ENCODE measurements around the gene MARCKS.
"Not testable (repeated sequence)": the region's sequence is repeated elsewhere in the genome, so short reads cannot be mapped to it uniquely, and the experiment has no call there.

MARCKS gene

GRCh38 chr6:113888493-113888892 is 31.3 kb downstream of the MARCKS start:
- no peak for DNase-seq

- DNase-seq: no peak
These were observed 31.9 kb downstream of the MARCKS start for GRCh38 chr6:113888956-113889630.

- DNase-seq: no peak
These were observed 36.3 kb downstream of the MARCKS start for GRCh38 chr6:113893451-113893850.

- DNase-seq: no peak
These were observed 36.7 kb downstream of the MARCKS start for GRCh38 chr6:113893866-113894265.

GRCh38 chr6:113894712-113895674 is 37.8 kb downstream of the MARCKS start:
- DNase-seq: no peak

- no peak for DNase-seq
These were observed 44.3 kb downstream of the MARCKS start for GRCh38 chr6:113901482-113901881.

- DNase-seq: no peak
These were observed 46.7 kb downstream of the MARCKS start for GRCh38 chr6:113903666-113904330.

GRCh38 chr6:113907102-113907815 is 50.1 kb downstream of the MARCKS start:
- DNase-seq: no peak

GRCh38 chr6:113908801-113909200 is 51.7 kb downstream of the MARCKS start:
- DNase-seq: no peak

GRCh38 chr6:113909224-113909856 is 52.2 kb downstream of the MARCKS start:
- no peak for DNase-seq

- not testable (repeated sequence) for DNase-seq
These were observed 53.1 kb downstream of the MARCKS start for GRCh38 chr6:113910285-113910684.

All from activated CD4-positive, CD25-positive, alpha-beta regulatory T cell (primary cell).